GM19438 (cell line): ENCODE results near the gene GPR183.

Experiments used
- ATAC-seq: cut with Tn5 transposase; IDR thresholded peaks from one replicate; pipeline ENCODE4 v1.9.1; 2021; ENCODE audit warnings: low read depth; ENCODE audit not compliant: unreplicated experiment

The GPR183 gene

DNA sequence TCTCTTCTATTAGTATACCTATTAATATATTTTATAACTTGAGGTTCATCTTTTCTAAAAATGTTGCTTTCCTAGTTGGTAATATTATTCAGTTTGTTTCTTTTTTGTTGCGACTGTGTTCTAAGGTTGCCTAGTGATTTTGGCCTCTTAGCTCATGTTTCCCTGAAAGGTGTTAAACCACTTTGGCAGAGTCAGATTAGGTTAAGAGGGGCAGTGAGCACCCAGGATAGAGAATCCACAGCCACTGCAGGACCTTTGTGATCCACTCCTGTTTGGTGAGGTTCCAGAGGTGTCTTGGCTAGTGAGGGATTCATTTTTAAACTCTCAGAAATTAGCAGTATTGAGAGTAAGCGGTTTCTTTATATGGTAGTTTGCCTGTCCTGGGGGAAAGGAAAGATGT lies 34.1 kb downstream of the GPR183 start:
- ATAC-seq: no peak

DNA sequence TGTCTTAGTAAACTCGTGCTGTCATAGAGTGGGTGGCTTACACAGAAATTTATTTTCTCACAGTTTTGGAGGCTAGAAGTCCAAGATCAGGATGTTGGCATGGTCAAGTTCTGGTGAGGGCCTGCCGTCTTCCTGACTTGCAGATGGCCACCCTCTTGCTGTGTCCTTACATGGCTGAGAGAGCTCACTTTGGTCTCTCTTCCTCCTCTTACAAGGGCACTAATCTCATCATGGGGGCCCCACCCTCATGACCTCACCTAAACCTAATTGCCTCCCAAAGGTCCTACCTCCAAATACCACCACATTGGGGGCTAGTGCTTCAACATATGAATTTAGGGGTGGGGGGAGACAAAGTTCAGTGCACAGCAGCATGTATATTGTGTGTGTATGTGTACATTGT lies 34.7 kb downstream of the GPR183 start:
- no peak for ATAC-seq

DNA sequence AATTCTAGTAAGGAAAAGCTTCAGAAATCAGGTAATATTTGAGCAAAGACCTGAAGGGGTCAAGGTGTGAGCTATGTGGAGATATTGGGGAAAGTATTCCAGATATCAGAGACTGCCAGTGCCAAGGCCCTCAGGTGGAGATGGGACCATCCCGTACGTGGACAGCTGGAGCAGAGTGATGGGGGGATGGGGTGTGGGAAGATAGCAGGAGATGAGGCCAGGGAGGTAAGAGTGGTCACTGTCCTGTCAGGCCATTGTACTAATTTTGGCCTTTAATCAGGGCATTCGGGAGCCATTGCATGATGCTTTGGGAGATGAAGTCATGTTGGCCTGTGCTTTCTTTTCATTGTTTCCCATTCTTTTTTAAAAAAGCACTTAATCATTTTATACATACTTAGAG lies 36.0 kb downstream of the GPR183 start:
- ATAC-seq: no peak

DNA sequence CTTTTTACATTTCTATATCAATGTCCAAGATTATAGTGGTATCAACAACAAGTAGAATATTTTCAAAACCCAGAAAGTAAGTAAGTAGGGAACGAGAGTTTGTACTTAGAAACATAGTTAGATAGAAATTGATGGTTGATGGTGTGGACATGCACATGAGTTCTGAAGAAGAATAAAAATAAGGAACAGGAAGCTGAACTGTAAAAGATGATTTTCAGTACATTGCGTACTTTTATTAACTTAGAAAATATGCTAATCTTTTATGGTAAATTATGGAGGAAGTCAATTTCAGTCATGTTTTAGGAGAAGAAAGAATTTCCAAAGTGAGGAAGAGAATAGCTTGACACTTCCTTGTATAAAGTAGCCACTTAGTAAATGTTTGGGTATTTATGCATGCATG lies 36.7 kb downstream of the GPR183 start:
- ATAC-seq: no peak

DNA sequence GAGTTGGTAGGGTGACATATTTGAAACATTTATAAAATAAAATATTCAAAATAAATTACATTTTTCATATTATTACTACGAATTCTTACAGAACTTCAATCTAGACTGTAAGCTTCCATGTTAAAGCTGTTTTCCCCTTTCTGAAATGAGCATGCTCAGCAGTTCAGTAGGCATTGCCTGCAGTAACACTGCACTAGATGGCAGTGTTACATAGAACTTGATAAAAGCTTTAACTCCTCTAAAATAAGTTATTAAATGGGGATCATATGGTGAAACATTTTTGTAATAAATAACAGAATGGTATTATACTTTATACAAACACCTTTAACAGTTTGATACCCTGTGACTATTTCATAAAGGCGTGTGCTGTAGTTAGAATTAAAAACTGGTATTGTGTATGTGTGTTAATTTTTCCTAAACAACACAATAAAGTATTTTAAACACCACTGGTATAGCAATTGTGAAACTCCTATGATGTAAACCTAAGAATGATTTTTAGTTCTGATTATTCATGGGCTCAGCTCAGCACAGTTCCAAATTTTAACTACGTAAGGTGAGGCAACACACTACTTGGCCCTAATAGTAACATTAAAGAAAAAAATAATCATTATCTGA lies 37.5 kb downstream of the GPR183 start:
- ATAC-seq: peak; percentile 73

DNA sequence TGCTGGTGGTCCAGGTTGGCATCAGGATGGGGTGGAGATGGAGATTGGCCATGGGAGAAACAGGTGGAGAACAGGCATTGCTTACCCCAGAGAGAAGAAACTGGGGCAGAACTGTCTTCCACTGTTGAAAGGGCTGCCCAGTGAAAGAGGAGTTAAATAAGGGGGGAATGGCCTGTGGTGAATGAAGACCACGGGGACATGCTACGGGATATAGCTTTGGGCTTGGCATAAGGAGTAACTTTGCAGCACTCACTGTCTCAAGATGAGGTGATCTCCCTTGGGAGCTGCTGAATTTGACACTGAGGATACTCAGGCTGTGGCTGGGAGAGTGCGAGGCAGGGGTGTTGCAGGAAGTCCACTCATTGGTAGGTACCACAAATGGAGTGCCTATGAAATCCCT lies 38.4 kb downstream of the GPR183 start:
- no peak for ATAC-seq

DNA sequence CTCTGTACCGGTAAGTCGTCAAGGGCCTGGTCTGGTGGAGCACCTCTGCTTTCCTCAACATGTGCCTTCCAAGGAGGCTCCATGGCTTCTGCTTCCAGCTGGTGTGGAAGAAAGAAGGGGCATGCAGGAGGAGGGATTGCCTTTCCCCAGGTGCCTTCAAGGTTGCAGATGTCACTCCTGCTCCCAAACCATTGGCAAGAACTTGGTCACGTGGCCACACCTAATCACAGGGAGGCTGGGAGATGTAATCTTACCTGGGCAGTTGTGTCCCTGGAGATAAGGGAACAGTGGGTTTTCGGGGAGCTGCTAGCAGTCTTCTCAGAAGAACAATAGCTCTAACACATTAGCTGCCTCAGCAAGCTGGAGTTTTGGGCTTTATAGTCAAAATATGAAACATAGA lies 39.3 kb downstream of the GPR183 start:
- no peak for ATAC-seq

DNA sequence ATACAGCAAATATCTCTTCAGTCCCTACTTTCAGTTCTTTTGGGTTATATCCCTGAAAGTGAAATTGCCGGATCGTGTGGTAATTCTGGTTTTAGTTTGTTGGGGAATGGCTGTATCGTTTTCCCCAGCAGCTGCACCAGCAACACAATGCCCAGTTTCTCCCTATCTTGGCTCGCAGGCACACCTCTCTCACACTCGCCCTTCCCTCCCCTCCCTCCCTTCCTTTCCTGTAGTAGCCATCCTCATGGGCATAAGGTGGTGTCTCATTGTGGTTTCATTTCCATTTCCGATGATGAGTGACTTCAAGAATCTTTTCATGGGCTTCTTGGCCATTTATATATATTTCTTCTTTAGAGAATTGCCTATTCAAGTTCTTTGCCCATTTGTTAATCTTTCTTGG lies 40.4 kb downstream of the GPR183 start:
- no peak for ATAC-seq

DNA sequence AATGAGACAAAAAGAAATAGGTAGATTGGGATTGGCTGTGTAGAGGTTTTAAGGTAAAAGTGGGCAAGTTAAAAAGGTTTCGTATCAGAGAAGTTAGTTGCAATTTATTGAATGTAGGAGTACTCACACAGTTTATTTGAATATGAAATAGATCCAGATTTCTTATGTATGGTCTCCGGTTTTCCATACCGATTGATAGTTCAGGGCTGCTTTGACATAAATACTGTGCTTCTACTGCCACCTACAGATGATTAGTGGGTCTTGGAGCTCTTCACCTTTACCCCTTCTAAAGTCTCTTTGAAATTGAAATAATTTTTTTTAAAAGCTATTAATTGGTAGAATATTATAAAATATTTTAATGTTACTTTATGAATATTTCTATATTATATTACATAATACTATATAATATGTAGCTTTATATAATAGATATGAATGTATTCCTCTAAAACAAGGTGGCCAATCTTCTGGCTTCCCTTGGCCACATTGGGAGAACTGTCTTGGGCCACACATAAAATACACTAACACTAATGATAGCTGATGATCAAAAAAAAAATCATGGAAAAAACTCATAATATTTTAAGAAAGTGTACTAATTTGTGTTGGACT lies 41.3 kb downstream of the GPR183 start:
- no peak for ATAC-seq

DNA sequence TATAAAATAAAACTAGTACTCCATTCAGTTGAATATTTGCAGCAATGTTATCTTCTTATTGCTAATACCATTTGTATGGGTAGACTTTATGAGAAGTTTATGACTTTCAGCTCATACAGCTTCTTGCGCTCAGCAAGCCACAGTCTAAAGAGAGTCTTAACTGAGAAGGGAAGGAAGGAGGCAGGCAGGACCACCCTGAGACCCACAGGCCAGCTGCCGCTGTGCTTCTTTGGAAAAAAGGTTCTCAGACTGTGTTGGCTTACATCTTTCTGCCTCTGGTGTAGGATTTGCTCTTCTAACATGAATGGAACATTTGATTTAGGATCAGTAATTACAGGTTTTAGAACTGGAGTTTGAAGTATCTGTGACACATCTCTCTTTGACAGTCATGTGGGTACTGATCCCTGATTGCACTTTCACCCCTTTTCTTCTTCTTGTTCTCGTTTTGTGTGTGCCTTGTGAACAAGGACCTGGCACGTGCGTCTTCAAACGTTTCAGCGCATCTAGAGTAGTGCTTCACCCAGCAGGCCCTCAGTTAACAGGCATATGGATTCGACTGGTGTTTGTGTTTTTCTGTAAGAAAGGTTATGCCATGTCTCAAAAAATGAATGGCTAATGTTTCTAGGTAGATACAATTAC lies 41.9 kb downstream of the GPR183 start:
- no peak for ATAC-seq

DNA sequence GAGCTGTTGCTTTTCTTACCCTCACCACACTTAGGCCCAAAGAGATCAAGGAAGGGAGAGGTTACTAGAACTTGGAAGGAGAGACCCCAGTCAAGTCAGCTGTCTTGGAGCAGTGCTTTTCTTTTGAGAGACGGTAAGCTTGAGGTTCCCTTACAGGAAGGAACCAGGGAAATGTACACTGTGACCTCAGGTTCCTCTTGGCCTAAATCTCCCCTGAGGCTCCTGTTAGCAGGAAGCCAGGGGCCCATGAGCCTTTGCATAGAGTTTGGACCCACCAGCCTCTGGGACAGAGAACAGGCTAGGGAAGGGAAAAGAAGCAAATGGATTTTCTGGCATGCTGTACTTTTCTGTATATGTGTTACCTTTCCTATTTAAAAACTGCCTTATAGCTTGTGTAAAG lies 43.1 kb downstream of the GPR183 start:
- no peak for ATAC-seq

DNA sequence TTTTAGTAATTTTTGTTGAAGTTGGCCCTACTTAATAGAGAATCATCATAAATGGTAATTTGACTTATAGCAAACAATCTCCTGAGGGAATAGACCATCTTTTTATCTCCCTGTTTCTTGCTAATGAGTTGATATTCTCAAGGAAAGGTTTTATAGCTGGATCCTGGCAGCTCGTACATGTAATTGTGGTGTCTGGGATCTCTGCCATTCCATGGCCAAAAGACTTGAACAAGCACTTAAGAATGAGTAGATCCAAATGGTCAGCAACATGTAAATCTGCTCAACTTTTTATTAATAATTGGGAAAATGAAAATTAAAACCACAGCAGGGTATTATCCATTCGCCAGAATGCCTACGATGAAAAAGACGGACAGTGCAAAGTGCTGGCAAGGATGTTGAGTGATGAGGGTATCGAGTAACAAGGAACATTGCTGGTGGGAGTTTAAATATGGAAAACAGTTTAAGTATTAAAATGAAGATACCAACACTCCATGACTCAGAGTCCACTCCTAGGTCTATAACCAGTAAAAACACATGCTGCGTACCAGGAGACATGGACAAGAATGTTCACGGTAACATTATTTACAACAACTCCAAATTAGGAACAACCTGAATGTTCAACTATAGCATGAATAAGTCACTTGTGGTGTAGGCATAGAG lies 43.9 kb downstream of the GPR183 start:
- no peak for ATAC-seq

DNA sequence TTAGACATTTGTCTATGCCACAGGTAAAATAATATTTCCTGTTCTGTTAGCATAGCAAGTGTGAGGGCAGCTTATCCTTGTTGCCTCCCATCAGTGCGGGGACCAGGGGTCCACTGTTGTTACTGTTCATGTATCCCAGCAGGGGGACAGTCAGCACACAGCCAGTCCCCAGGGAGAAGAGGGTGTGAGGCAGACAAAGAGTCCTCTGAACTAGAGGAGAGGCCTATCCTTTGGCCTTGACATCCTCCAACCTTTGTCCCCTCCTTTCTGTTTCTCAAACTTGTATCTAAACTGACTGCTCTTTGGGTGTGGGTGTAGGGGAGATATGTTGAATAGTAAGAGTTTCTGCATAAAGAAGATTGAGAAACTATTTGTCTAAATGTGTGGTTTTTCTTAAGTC lies 46.1 kb downstream of the GPR183 start:
- no peak for ATAC-seq

DNA sequence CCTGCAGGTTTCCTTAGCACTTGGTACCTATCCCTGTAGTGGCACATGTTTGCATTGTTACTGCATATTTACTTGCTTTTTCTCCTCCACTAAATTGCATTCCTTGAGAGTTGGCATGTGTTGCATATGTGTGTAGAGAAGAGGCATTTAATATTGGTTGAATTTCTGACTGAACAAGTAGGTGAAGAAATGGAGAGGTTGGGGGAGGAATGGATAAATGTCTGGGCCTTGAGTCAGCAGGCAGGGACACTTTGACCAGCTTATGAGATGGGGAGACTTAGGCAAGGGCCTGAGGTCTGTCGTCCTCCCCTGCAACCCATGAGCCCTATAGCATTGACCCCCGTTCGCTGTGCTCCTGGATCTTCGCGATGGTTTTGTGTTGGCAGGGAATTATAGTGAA lies 47.0 kb downstream of the GPR183 start:
- no peak for ATAC-seq

DNA sequence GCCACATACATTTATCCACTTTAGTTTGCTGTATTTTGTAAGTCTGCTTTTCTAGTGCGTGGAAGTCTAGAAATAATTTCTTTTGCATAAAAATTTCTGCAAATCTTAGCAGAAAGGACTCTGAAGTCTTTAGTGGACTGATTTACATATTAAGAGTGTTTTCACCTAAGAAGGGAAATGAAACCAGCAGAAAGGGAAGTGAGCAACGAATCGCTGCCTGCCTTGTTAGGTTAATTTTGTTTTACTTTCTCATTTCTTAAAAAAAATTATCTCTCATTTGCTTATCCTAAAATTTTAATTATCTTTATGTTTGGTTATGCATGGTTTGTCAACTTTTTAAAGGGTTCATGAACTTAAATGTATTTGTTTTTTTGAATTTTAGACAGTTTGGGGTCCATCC lies 48.3 kb downstream of the GPR183 start:
- peak; percentile 52 for ATAC-seq

DNA sequence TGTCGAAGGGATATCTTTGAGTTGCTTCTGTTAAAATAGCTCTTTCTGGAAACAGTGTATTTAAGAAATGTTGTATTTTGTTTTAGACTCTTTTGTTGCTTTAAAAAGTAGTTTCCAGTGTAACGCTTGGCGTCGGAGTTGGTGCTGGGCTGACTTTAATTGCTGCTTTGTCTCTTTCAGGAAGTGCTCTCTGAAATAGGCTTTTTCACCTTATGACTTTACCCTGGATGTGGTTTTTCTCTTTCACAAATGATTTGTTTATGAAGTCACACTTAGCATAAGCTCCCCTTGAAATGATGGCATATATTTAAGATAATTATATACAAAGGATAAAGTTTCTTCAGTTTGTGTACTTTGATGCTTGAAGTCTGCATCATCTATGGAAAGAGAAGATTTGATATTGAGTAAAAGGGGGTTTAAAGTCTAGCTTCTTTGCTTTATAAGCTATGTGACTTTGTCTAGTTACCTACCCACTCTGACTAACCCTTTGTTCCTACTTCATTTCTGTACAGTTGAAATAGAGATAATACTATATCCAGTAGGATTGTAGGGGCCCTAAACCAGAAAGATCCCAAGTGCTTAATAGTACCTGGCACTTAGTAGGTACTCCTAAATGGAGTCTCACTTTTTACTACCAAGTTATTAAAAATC lies 48.9 kb downstream of the GPR183 start, which contains the start of gene GPR18:
Gene GPR18 (minus strand): TSS at position 170 of the 651 bp plus-strand sequence. CDS start 2,507 bp downstream, outside the sequence.
- peak; percentile 83 for ATAC-seq

DNA sequence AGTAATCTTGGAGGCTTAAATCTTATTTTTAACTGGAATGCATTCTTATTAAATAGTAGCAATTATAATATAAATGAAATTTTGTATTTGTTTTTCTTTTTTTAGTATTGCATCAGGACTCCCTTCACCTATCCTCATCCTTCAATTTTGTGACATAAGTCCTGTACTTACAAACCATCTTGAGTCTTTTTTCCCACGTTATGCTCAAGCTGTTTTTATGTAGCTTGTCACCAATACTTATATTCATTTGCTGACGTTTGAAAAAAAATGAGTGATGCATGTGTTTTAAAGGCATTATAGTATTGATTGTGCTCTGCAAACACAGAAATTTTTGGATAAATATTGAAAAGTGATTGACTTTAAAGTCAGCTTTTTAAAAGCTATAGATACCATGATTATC lies 49.9 kb downstream of the GPR183 start:
- ATAC-seq: no peak

DNA sequence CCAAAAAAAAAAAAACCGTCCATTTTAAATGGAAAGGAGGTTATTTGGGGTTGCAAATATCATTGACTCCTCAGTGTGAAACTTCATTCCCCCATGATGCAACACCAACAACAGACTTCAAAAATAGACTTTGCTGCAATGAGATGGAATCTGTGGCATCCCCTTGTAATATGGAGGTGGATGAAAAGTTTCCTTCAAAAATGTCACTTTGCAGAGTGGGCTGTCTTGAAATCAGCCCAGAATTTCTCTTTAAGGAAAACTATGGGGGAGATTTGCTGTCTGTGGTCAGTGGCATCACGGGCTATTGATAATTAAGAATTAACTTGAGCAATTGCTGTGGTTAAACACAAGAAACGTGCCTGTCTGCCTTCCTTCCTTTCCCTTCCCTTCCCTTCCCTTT lies 50.5 kb downstream of the GPR183 start:
- no peak for ATAC-seq

DNA sequence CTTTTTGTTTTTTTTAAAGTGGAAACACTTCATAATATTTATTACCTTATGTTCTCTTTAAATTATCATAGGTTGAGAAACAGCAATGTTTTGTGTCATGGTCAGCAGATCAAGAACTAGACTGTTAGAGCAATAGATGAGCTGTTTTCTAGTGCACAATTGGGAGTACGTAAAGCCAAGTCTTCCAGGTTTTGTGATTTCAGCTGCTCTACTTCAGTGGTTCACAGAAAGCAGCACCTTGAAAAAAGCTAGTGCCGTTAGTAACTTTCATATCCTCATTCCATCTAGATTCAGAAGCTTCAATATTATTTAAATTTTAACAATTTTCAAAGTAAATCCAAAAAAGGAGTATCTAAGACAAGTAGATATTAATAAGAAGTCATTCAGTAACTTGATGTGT lies 50.9 kb downstream of the GPR183 start:
- ATAC-seq: no peak

DNA sequence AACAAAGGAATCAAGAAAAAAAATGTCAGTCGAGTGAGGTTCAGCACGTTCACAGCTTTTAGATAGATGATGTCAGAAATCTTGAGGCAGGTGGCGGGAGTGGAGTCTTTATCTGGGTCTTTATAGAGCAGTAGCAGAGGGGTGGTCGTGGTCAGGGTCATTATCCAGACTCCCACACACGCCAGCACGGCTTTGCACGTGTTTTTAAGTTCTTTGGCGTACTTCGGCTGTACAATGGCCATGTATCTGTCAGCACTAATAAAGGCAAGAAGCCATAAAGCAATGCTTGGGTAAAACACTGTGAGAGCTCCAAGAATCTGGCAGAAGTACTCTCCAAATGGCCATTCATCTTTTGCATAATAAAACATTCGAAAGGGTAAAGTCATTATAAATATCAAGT lies 51.9 kb downstream of the GPR183 start:
- no peak for ATAC-seq

DNA sequence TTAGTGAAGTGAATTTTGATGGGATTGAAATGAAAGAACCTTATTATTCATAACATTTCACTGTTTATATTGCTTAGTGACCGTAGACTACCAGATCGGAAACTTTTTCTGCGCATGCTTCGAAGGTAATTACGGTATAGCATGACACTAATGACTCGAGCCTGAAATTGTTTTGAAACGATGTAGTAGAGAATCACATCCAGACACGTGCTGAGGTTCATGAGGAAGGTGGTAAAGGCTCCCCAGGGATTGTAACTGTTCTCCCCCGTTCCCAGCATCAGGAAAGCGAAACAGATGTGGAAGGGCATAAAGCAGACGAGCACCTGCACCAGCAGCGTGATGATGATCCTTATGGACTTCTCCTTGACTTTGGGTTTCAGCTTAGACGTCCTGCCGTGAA lies 52.4 kb downstream of the GPR183 start:
- ATAC-seq: no peak
